Hepatocyte (in vitro differentiated cells): ENCODE measurements around the gene PRR14L. TPM values are rescaled to one million over a fixed set of nuclear protein-coding genes. Genes with fewer than 3 reads are reported as not detected.
A peak's percentile ranks its signal among the peaks of the same experiment; 100 is the strongest.

Experiments used
- DNase-seq: peaks from one replicate; pipeline ENCODE4 v3.0.0-alpha.2; 2016; ENCODE audit warnings: low spot score
- H2AFZ ChIP-seq: fragments of 200-600 bp; sonication (generic); 2 replicates; pipeline ENCODE4 v1.6.0; 2016; ENCODE audit warnings: antibody characterized with exemption, mild to moderate bottlenecking
- H3K27ac ChIP-seq: fragments of 200-600 bp; sonication (generic); 2 replicates; pipeline ENCODE4 v1.5.1; 2016; ENCODE audit warnings: mild to moderate bottlenecking
- H3K27me3 ChIP-seq: fragments of 200-600 bp; sonication (generic); 2 replicates; pipeline ENCODE4 v1.6.1; 2016
- H3K36me3 ChIP-seq: fragments of 200-600 bp; sonication (generic); replicated peaks from 2 replicates; pipeline ENCODE4 v1.5.1; 2016; ENCODE audit warnings: low read depth; ENCODE audit not compliant: insufficient read depth
- H3K4me1 ChIP-seq: fragments of 200-600 bp; sonication (generic); 2 replicates; pipeline ENCODE4 v1.5.1; 2016; ENCODE audit warnings: mild to moderate bottlenecking, moderate library complexity; ENCODE audit not compliant: insufficient read depth
- H3K4me2 ChIP-seq: fragments of 200-600 bp; sonication (generic); 2 replicates; pipeline ENCODE4 v1.6.0; 2016
- H3K4me3 ChIP-seq: fragments of 200-600 bp; sonication (generic); 2 replicates; pipeline ENCODE4 v1.5.1; 2016; ENCODE audit warnings: mild to moderate bottlenecking
- H3K79me2 ChIP-seq: fragments of 200-600 bp; sonication (generic); 2 replicates; pipeline ENCODE4 v1.6.0; 2017; ENCODE audit warnings: mild to moderate bottlenecking
- H3K9me2 ChIP-seq: fragments of 200-600 bp; sonication (generic); replicated peaks from 2 replicates; pipeline ENCODE4 v1.6.0; 2017; ENCODE audit warnings: mild to moderate bottlenecking; ENCODE audit not compliant: insufficient read depth
- H3K9me3 ChIP-seq: fragments of 200-600 bp; sonication (generic); 2 replicates; pipeline ENCODE4 v1.5.1; 2016; ENCODE audit warnings: low read depth, mild to moderate bottlenecking
- H4K20me1 ChIP-seq: fragments of 200-600 bp; sonication (generic); 2 replicates; pipeline ENCODE4 v1.6.0; 2016; ENCODE audit warnings: mild to moderate bottlenecking; ENCODE audit not compliant: insufficient read depth, poor library complexity, severe bottlenecking
- EZH2 ChIP-seq: fragments of 200-600 bp; sonication (generic); IDR thresholded peaks from 2 replicates; pipeline ENCODE4 v1.6.1; 2016; ENCODE audit warnings: antibody characterized with exemption, mild to moderate bottlenecking, borderline replicate concordance
- EZH2phosphoT487 ChIP-seq: fragments of 200-600 bp; sonication (generic); IDR thresholded peaks from one replicate; pipeline ENCODE4 v1.6.1; 2018; ENCODE audit warnings: antibody characterized with exemption, mild to moderate bottlenecking, low read depth, moderate library complexity; ENCODE audit not compliant: unreplicated experiment, severe bottlenecking
- WGBS: methylation state at CpG from one replicate; pipeline ENCODE4 v1.1.6; 2016; ENCODE audit warnings: low lambda C conversion rate; ENCODE audit errors: missing lambda C conversion rate; 5-methylcytosine and 5-hydroxymethylcytosine counted together
- polyA plus RNA-seq: library from polyadenylated mRNA; unstranded; fragments of >200 nt; fragmentation: Nextera tagmentation; extraction: Ambion mirVana; gene quantifications from 2 replicates; pipeline ENCODE4 v1.2.1, GENCODE V29; 2016
- total RNA-seq: library from RNA; depleted of rRNA; stranded (reverse); fragments of >200 nt; gene quantifications from 2 replicates; pipeline ENCODE4 v1.2.3, GENCODE V29; 2014
- TF ChIP-seq, protein P1 (sequence below): fragments of 200-600 bp; sonication (generic); IDR thresholded peaks from 2 replicates; pipeline ENCODE4 v1.5.1; 2016; ENCODE audit warnings: antibody characterized with exemption, mild to moderate bottlenecking; ENCODE audit not compliant: poor library complexity

PRR14L gene
- total and polyA plus RNA-seq, 2 experiments from 2014 or later = 13.2 to 30.4 TPM

DNA sequence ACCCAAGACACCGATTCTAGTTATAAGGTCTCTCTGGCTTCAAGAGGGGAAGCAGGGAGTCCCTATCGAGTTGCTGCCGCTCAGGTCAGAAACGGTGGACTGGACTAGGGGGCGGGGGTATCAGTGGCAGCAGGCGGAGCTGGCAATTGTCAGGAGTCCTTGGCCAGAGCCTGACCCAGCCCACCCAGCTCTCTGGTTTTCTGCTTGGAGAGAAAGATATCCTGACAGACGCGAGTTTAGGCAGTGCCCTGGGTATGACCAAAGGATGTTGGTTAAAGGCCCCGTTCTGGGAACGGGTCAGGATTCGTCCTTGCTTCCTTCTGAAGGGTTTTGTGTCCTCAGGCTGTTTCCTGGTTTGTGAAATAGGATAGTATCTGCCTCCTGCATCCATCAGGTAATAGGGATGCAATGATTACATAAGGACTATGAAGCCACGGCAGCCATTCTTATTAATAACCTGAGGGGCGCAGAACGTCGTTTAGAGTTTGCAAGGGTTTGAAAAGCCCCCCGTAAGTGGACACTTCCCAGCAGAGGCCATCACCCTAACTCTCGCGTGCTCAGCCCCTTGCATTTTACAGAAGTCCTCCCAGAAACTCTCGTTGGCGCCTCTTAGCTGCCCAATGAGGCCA lies 3.2 kb upstream of the PRR14L start:
- H3K27me3 ChIP-seq = no peaks in the 10 kb centered on the region
- H3K36me3 ChIP-seq = no peaks in the 10 kb centered on the region
- peaks cover 22% of the 10 kb centered on the region for H3K4me1 ChIP-seq
- no peaks in the 10 kb centered on the region for H4K20me1 ChIP-seq
- H3K9me2 ChIP-seq = no peaks in the 10 kb centered on the region
- TF ChIP-seq EZH2 (no peak), EZH2phosphoT487 (no peak)
- TF ChIP-seq, protein P1, sequence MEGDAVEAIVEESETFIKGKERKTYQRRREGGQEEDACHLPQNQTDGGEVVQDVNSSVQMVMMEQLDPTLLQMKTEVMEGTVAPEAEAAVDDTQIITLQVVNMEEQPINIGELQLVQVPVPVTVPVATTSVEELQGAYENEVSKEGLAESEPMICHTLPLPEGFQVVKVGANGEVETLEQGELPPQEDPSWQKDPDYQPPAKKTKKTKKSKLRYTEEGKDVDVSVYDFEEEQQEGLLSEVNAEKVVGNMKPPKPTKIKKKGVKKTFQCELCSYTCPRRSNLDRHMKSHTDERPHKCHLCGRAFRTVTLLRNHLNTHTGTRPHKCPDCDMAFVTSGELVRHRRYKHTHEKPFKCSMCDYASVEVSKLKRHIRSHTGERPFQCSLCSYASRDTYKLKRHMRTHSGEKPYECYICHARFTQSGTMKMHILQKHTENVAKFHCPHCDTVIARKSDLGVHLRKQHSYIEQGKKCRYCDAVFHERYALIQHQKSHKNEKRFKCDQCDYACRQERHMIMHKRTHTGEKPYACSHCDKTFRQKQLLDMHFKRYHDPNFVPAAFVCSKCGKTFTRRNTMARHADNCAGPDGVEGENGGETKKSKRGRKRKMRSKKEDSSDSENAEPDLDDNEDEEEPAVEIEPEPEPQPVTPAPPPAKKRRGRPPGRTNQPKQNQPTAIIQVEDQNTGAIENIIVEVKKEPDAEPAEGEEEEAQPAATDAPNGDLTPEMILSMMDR = no peak
- H3K9me3 ChIP-seq = no peaks in the 10 kb centered on the region
- 4% methylated on average over 20 of the region's 20 CpGs for WGBS
- H3K4me2 ChIP-seq = peak overlapping the region; percentile 84
- peaks cover 33% of the 10 kb centered on the region for H3K79me2 ChIP-seq
- DNase-seq = peak; percentile 79
- peak overlapping the region; percentile 30 for H3K4me3 ChIP-seq
- peak overlapping the region; percentile 73 for H2AFZ ChIP-seq
- peak overlapping the region; percentile 98 for H3K27ac ChIP-seq

DNA sequence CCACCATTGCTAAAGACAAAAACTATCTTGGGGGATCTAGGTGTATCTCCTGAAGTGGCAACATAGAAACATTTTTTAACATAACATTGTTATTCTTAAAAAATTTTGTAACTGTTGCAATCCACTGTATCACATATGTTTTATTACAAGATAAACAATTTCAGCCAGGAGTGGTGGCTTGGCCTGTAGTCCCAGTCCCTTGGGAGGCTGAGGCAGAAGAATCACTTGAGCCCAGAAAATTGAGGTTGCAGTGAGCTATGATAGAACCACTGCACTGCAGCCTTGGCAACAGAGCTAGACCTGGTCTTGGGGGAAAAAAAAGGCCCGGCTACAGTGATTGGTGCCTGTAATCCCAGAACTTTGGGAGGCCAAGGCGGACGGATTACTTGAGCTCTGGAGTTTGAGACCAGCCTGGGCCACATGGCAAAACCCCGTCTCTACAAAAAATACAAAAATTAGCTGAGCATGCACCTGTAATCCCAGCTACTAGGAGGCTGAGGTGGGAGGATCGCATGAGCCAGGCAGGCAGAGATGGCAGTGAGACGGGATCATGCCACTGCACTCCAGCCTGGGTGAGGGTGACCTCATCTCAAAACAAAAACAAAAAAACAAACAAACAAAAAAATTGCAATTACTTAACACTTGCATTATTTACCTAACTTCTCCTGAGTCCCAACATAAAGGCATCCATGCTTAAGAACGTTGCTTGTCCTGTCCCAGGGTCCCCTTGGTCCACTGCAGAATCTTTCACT lies 2.3 kb upstream of the PRR14L start:
- TF ChIP-seq, protein P1 = no peak
- TF ChIP-seq EZH2 = no peak
- no peak for TF ChIP-seq EZH2phosphoT487
- 79% methylated on average over 7 of the region's 7 CpGs for WGBS

DNA sequence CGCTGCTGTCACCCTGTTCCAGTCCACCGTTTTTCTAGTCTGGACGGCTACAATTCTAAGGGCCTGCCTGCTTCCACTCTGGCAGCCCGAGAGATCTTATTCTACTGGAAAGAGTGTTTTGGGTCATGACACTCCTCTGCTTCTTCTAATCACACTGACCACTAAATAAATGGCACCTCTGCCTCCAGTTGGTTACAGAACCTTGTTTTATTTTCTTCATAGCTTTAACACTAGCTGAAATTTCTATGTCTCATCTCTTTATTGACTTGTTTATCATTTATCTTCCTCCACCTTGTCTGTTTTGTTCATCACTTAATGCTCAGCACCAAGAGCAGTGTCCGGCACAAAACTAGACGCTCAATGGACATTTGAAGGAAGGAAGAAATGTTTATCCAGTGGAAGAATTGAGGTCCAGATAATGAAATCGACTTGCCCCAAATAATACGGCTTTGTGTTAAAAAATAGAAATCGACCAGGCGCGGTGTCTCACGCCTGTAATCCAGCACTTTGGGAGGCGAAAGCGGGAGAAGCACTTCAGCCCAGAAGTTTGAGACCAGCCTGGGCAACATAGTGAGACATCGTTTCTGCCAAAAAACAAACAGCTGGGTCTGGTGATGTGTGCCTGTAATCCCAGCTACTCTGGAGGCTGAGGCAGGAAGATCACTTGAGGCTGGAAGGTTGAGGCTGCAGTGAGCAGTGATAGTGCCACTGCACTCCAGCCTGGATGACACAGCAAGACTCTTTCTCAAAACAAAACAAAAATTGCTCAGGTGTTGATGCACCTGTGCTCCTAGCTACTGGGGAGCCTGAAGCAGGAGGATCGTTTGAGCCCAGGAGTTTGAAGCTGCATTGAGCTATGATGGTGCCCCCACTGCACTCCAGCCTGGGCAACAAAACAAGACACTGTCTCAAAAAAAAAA lies 693 bp upstream of the PRR14L start:
- Histone ChIP-seq H3K4me3 (no peak overlapping the region), H3K9me3 (no peaks in the 10 kb centered on the region), H3K4me2 (peak overlapping the region; percentile 76), H3K79me2 (peaks cover 53% of the 10 kb centered on the region), H3K27ac (peak overlapping the region; percentile 76), H3K4me1 (peaks cover 30% of the 10 kb centered on the region), H2AFZ (peak overlapping the region; percentile 67), H3K9me2 (no peaks in the 10 kb centered on the region), H4K20me1 (peaks cover 5% of the 10 kb centered on the region), H3K36me3 (no peaks in the 10 kb centered on the region), H3K27me3 (no peaks in the 10 kb centered on the region)
- 70% methylated on average over 16 of the region's 16 CpGs for WGBS
- no peak for DNase-seq
- TF ChIP-seq EZH2phosphoT487 (no peak), EZH2 (no peak)
- TF ChIP-seq, protein P1 = no peak

More for the DNA sequence above, 2.3 kb upstream of the PRR14L start:
- H3K4me1 ChIP-seq = peaks cover 30% of the 10 kb centered on the region
- peak overlapping the region; percentile 98 for H3K27ac ChIP-seq
- H4K20me1 ChIP-seq = no peaks in the 10 kb centered on the region
- DNase-seq = no peak
- H3K36me3 ChIP-seq = no peaks in the 10 kb centered on the region
- H3K9me2 ChIP-seq = no peaks in the 10 kb centered on the region
- no peaks in the 10 kb centered on the region for H3K9me3 ChIP-seq
- H3K27me3 ChIP-seq = no peaks in the 10 kb centered on the region
- peak overlapping the region; percentile 73 for H2AFZ ChIP-seq
- no peak overlapping the region for H3K4me3 ChIP-seq
- peak overlapping the region; percentile 84 for H3K4me2 ChIP-seq
- peaks cover 42% of the 10 kb centered on the region for H3K79me2 ChIP-seq
